Liver (tissue), 9 donors: ENCODE measurements around the gene PTPRD. TPM values are rescaled to one million over a fixed set of nuclear protein-coding genes. Genes with fewer than 3 reads are reported as not detected.

Experiments
- DNase-seq: peaks from one replicate; pipeline ENCODE4 v3.0.0-alpha.2; 2017; ENCODE audit warnings: low spot score
- H3K27ac ChIP-seq, 2 donors: one replicate each; pipeline ENCODE4 v1.7.0; 2013; ENCODE audit warnings: inconsistent platforms in 2 of 2, low read length in 2 of 2, control low read depth in 1 of 2, low read depth in 1 of 2, mild to moderate bottlenecking in 1 of 2
- H3K27me3 ChIP-seq, 4 donors: one replicate each; pipeline versions ENCODE4 v1.6.1 to v1.7.0; 2013; ENCODE audit warnings: low read length in 3 of 4, inconsistent platforms in 1 of 4, mild to moderate bottlenecking in 1 of 4, moderate library complexity in 1 of 4; ENCODE audit not compliant: control insufficient read depth in 4 of 4, insufficient read depth in 4 of 4
- H3K36me3 ChIP-seq, 4 donors: one replicate each; pipeline versions ENCODE4 v1.6.1 to v1.7.0; 2013; ENCODE audit warnings: low read length in 3 of 4, mild to moderate bottlenecking in 3 of 4, low read depth in 1 of 4, moderate library complexity in 1 of 4; ENCODE audit not compliant: control insufficient read depth in 4 of 4, insufficient read depth in 3 of 4
- H3K4me1 ChIP-seq, 4 donors: one replicate each; pipeline versions ENCODE4 v1.6.1 to v1.7.0; 2013; ENCODE audit warnings: low read length in 3 of 4, mild to moderate bottlenecking in 3 of 4, moderate library complexity in 1 of 4; ENCODE audit not compliant: control insufficient read depth in 4 of 4, insufficient read depth in 4 of 4
- H3K4me3 ChIP-seq, 3 donors: one replicate each; pipeline versions ENCODE4 v1.6.1 to v1.7.0; 2013; ENCODE audit warnings: low read length in 3 of 3, control low read depth in 1 of 3, low read depth in 1 of 3, mild to moderate bottlenecking in 1 of 3
- H3K9ac ChIP-seq, 2 donors: one replicate each; pipeline ENCODE4 v1.7.0; 2013; ENCODE audit warnings: low read length in 2 of 2, mild to moderate bottlenecking in 2 of 2, moderate library complexity in 2 of 2, control low read depth in 1 of 2, low read depth in 1 of 2
- H3K9me3 ChIP-seq, 4 donors: one replicate each; pipeline versions ENCODE4 v1.6.1 to v1.7.0; 2013; ENCODE audit warnings: low read length in 3 of 4; ENCODE audit not compliant: control insufficient read depth in 4 of 4
- ATF3 ChIP-seq: IDR thresholded peaks from 2 replicates; pipeline ENCODE4 v1.6.1; 2016; ENCODE audit warnings: antibody characterized with exemption
- CTCF ChIP-seq: fragments of 150-350 bp; IDR thresholded peaks from 2 replicates; pipeline ENCODE4 v1.5.1; 2017; ENCODE audit warnings: improper control_type of control experiment, low read depth, low read length; ENCODE audit not compliant: missing input control
- EGR1 ChIP-seq, 2 donors: IDR thresholded peaks; 2 replicates each; pipeline ENCODE4 v1.6.1; 2016 to 2018; ENCODE audit warnings: antibody characterized with exemption in 2 of 2, low read depth in 2 of 2
- FOXA1 ChIP-seq: IDR thresholded peaks from 2 replicates; pipeline ENCODE4 v1.6.1; 2016; ENCODE audit warnings: antibody characterized with exemption
- FOXA2 ChIP-seq: IDR thresholded peaks from 2 replicates; pipeline ENCODE4 v1.6.1; 2016; ENCODE audit warnings: antibody characterized with exemption
- GABPA ChIP-seq, 2 donors: IDR thresholded peaks in 1 of 2; conservative IDR thresholded peaks in 1 of 2; 2 replicates each; pipeline ENCODE4 v1.6.1; 2016; ENCODE audit warnings: antibody characterized with exemption in 2 of 2, mild to moderate bottlenecking in 1 of 2, moderate library complexity in 1 of 2
- HNF4A ChIP-seq, 2 donors: conservative IDR thresholded peaks; 2 replicates each; pipeline ENCODE4 v1.6.1; 2016; ENCODE audit warnings: antibody characterized with exemption in 2 of 2, mild to moderate bottlenecking in 2 of 2
- HNF4G ChIP-seq: IDR thresholded peaks from 2 replicates; pipeline ENCODE4 v1.6.1; 2016; ENCODE audit warnings: antibody characterized with exemption
- JUND ChIP-seq, 2 donors: IDR thresholded peaks; 2 replicates each; pipeline ENCODE4 v1.6.1; 2016; ENCODE audit warnings: antibody characterized with exemption in 2 of 2
- MAX ChIP-seq: IDR thresholded peaks from 2 replicates; pipeline ENCODE4 v1.6.1; 2016; ENCODE audit warnings: antibody characterized with exemption
- NR2F2 ChIP-seq: IDR thresholded peaks from 2 replicates; pipeline ENCODE4 v1.6.1; 2016; ENCODE audit warnings: antibody characterized with exemption
- RAD21 ChIP-seq, 2 donors: IDR thresholded peaks; 2 replicates each; pipeline ENCODE4 v1.6.1; 2016; ENCODE audit warnings: antibody characterized with exemption in 2 of 2, mild to moderate bottlenecking in 2 of 2
- RXRA ChIP-seq, 2 donors: IDR thresholded peaks; 2 replicates each; pipeline ENCODE4 v1.6.1; 2017 to 2018; ENCODE audit warnings: antibody characterized with exemption in 2 of 2, mild to moderate bottlenecking in 1 of 2
- SP1 ChIP-seq: IDR thresholded peaks from 2 replicates; pipeline ENCODE4 v1.6.1; 2018; ENCODE audit warnings: antibody characterized with exemption, mild to moderate bottlenecking
- YY1 ChIP-seq: IDR thresholded peaks from 2 replicates; pipeline ENCODE4 v1.6.1; 2016; ENCODE audit warnings: antibody characterized with exemption, mild to moderate bottlenecking
- ZBTB33 ChIP-seq: IDR thresholded peaks from 2 replicates; pipeline ENCODE4 v1.6.1; 2016; ENCODE audit warnings: antibody characterized with exemption
- WGBS: extraction: QIAGEN DNeasy Blood & Tissue Kit; methylation state at CpG from one replicate; pipeline ENCODE4 v1.1.7; 2013; 5-methylcytosine and 5-hydroxymethylcytosine counted together
- polyA plus RNA-seq, 2 donors: library from polyadenylated mRNA; stranded (reverse) in 1 of 2; unstranded in 1 of 2; fragments of 200-250 nt in 1 of 2; fragments of >200 nt in 1 of 2; fragmentation: Nextera tagmentation in 1 of 2; extraction: Ambion mirVana in 1 of 2; gene quantifications; one replicate each; pipeline versions ENCODE4 v1.2.1 to v1.2.3, GENCODE V29; 2013 to 2015
- total RNA-seq, 2 donors: library from RNA; depleted of rRNA; stranded (reverse); fragments of >200 nt; gene quantifications; one replicate each; pipeline ENCODE4 v1.2.3, GENCODE V29; 2014
- donor health status: healthy.
- donor health status: healthy.
- donor health status: healthy.
- donor health status: healthy.
- donor health status: healthy.

PTPRD gene
- total and polyA plus RNA-seq, 4 donors, result 0.78 to 34.2 (median 4.7) TPM

GRCh38 chr9:9286001-9286400, 1326.8 kb downstream of the PTPRD start:
- Histone ChIP-seq H3K27me3 (no peaks in the 10 kb centered on the region), H3K36me3 (no peaks in the 10 kb centered on the region), H3K9me3 (no peaks in the 10 kb centered on the region), H3K9ac (no peak overlapping the region), H3K4me3 (no peak overlapping the region), H3K27ac (no peak overlapping the region), H3K4me1 (no peaks in the 10 kb centered on the region)
- no peak for DNase-seq
- TF ChIP-seq HNF4G, result no peak
- no peak for TF ChIP-seq GABPA (IDR thresholded peaks at IDR 0.05 in 1 of 2, conservative IDR thresholded peaks at IDR 0.05 in 1 of 2)
- TF ChIP-seq NR2F2, result no peak
- WGBS, result 79% methylated on average over 2 of the region's 2 CpGs

GRCh38 chr9:9284201-9284600, 1328.6 kb downstream of the PTPRD start:
- Histone ChIP-seq H3K9me3 (no peaks in the 10 kb centered on the region), H3K36me3 (no peaks in the 10 kb centered on the region), H3K9ac (no peak overlapping the region), H3K4me1 (no peaks in the 10 kb centered on the region), H3K4me3 (no peak overlapping the region), H3K27me3 (no peaks in the 10 kb centered on the region), H3K27ac (no peak overlapping the region)
- TF ChIP-seq JUND (IDR thresholded peaks at IDR 0.05) (no peak), FOXA1 (no peak), EGR1 (IDR thresholded peaks at IDR 0.05; ENCODE audit: low read depth in 2 of 2) (no peak), CTCF (no peak), RXRA (IDR thresholded peaks at IDR 0.05) (no peak), HNF4A (conservative IDR thresholded peaks at IDR 0.05) (no peak), ZBTB33 (no peak), HNF4G (no peak), RAD21 (IDR thresholded peaks at IDR 0.05) (no peak), SP1 (no peak), YY1 (no peak), MAX (no peak), ATF3 (no peak), FOXA2 (no peak), GABPA (IDR thresholded peaks at IDR 0.05 in 1 of 2, conservative IDR thresholded peaks at IDR 0.05 in 1 of 2) (no peak)
- 58% methylated on average over 2 of the region's 2 CpGs for WGBS
- DNase-seq, result no peak
